SU-DHL-6 (cell line): ENCODE data around the gene HSD17B12.

Experiments used
- H2AFZ ChIP-seq: fragments of 200-600 bp; sonication (generic); 2 replicates; pipeline ENCODE4 v1.6.1; 2014; ENCODE audit warnings: low read depth, mild to moderate bottlenecking, moderate library complexity, mixed read lengths, antibody characterized with exemption, low read length; ENCODE audit not compliant: severe bottlenecking
- H3F3A ChIP-seq: fragments of 200-600 bp; shearing (Covaris generic); 2 replicates; pipeline ENCODE4 v1.6.0; 2016; ENCODE audit warnings: antibody characterized with exemption, mild to moderate bottlenecking; ENCODE audit not compliant: insufficient read depth
- H3K27ac ChIP-seq: fragments of 200-600 bp; sonication (generic); 2 replicates; pipeline ENCODE4 v1.5.1; 2016; ENCODE audit warnings: low read depth, mild to moderate bottlenecking, low read length, moderate library complexity, mixed read lengths
- H3K27me3 ChIP-seq: fragments of 200-600 bp; sonication (generic), shearing (Covaris generic); 2 replicates; pipeline ENCODE4 v1.6.0; 2014; ENCODE audit warnings: mild to moderate bottlenecking, low read length
- H3K36me3 ChIP-seq: fragments of 200-600 bp; sonication (generic); 2 replicates; pipeline ENCODE4 v1.6.1; 2014; ENCODE audit warnings: mild to moderate bottlenecking, low read length, mixed read lengths
- H3K4me2 ChIP-seq: fragments of 300-600, 200-600 bp; shearing (Covaris generic), sonication (generic); 2 replicates; pipeline ENCODE4 v1.6.0; 2014; ENCODE audit warnings: low read length, low read depth, mild to moderate bottlenecking; ENCODE audit not compliant: poor library complexity, severe bottlenecking
- H3K4me3 ChIP-seq: fragments of 200-600 bp; sonication (generic); 2 replicates; pipeline ENCODE4 v1.5.1; 2014; ENCODE audit warnings: antibody characterized with exemption, low read length, mild to moderate bottlenecking, mixed read lengths; ENCODE audit not compliant: insufficient read depth, poor library complexity, severe bottlenecking
- H3K79me2 ChIP-seq: fragments of 200-600 bp; sonication (generic); 2 replicates; pipeline ENCODE4 v1.6.1; 2014; ENCODE audit warnings: mild to moderate bottlenecking, low read length, moderate library complexity; ENCODE audit not compliant: insufficient read depth
- H3K9ac ChIP-seq: fragments of 200-600 bp; sonication (generic); 2 replicates; pipeline ENCODE4 v1.7.0; 2014; ENCODE audit warnings: mild to moderate bottlenecking, low read length
- H3K9me2 ChIP-seq: fragments of 200-600 bp; sonication (generic); replicated peaks from 2 replicates; pipeline ENCODE4 v1.6.1; 2014; ENCODE audit warnings: low read length; ENCODE audit not compliant: insufficient read depth
- H3K9me3 ChIP-seq: fragments of 200-600 bp; sonication (generic); 2 replicates; pipeline ENCODE4 v1.6.1; 2014; ENCODE audit warnings: low read length, mixed read lengths; ENCODE audit not compliant: insufficient read depth
- H4K20me1 ChIP-seq: fragments of 200-600 bp; sonication (generic); 2 replicates; pipeline ENCODE4 v1.6.1; 2014; ENCODE audit warnings: low read depth, mild to moderate bottlenecking, antibody characterized with exemption, low read length, moderate library complexity, mixed read lengths
- EZH2phosphoT487 ChIP-seq: fragments of 200-600 bp; sonication (generic), shearing (Covaris generic); conservative IDR thresholded peaks from 2 replicates; pipeline ENCODE4 v1.6.1; 2018; ENCODE audit warnings: mild to moderate bottlenecking, antibody characterized with exemption, low read length, moderate library complexity, mixed read lengths
- TF ChIP-seq, protein P1 (sequence below): fragments of 200-600 bp; sonication (generic); IDR thresholded peaks from one replicate; pipeline ENCODE4 v1.5.1; 2017; ENCODE audit warnings: antibody characterized with exemption, mild to moderate bottlenecking, low read length, moderate library complexity; ENCODE audit not compliant: insufficient read depth, poor library complexity, severe bottlenecking

The HSD17B12 gene

DNA sequence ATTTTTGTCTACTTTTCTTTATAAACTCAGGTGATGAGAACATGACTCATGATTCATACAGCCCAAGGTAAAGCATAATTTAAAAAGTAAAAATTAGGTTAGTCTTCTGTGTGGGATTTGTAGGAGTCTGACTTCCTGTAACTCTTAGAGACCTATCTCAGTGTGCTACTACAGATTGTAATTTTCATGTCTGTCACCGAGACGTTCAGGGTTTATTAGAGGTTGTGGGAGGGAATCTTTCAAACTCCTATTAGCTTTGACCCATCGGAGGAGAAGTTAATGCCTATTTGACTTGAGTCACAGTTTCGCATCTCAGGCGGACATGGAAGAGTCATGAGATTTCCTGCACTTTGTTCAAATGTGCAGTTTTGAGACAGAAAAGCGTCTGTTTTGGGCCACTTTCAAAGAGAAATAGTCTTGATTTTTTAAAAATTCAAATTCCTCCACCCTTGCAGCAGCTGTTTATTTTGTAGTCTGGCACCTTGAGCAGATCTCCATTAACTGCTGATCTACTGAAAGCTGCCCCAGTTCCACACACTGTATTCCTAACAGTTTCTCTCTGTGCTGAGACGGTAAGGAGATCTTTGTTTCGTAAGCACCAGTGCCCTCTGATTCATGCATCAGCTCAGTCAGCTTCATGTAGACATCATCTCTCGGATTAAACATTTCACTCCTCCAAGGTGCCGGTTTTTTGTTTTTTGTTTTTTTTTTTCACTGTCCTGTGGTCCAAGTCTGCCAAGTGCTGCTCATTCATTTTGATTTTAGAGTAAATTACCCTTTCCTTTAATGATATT lies 224.4 kb downstream of the HSD17B12 start:
- TF ChIP-seq EZH2phosphoT487, result no peak
- TF ChIP-seq, protein P1, sequence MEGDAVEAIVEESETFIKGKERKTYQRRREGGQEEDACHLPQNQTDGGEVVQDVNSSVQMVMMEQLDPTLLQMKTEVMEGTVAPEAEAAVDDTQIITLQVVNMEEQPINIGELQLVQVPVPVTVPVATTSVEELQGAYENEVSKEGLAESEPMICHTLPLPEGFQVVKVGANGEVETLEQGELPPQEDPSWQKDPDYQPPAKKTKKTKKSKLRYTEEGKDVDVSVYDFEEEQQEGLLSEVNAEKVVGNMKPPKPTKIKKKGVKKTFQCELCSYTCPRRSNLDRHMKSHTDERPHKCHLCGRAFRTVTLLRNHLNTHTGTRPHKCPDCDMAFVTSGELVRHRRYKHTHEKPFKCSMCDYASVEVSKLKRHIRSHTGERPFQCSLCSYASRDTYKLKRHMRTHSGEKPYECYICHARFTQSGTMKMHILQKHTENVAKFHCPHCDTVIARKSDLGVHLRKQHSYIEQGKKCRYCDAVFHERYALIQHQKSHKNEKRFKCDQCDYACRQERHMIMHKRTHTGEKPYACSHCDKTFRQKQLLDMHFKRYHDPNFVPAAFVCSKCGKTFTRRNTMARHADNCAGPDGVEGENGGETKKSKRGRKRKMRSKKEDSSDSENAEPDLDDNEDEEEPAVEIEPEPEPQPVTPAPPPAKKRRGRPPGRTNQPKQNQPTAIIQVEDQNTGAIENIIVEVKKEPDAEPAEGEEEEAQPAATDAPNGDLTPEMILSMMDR, result no peak

DNA sequence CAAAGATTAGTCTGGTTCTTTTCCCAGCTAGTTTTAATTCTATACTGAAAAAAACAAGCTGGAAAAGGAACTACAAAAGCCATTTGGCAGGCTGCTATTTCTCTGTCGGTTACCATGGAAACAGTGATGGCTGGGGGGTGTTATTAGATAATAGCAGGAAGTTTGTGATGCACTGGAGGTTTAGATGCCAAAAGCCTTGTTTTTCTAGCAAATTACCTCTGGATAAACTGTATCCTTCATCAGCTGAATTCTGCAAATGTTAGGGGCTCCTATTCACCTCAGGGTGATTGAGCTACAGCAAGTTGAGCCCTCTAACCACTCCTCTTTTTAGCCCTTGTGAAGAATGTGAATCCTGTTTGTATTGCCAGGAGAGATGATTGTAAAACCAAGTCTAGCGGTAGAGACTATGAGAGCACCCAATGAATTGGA lies 225.3 kb downstream of the HSD17B12 start:
- Histone ChIP-seq H2AFZ (no peak overlapping the region), H3K79me2 (no peaks in the 10 kb centered on the region), H4K20me1 (no peaks in the 10 kb centered on the region), H3K9ac (no peak overlapping the region), H3F3A (no peaks in the 10 kb centered on the region), H3K36me3 (no peaks in the 10 kb centered on the region), H3K27me3 (no peaks in the 10 kb centered on the region; the same call in 1 of the 2 replicates), H3K4me3 (no peak overlapping the region), H3K27ac (no peak overlapping the region), H3K9me2 (no peaks in the 10 kb centered on the region), H3K4me2 (no peak overlapping the region), H3K9me3 (no peaks in the 10 kb centered on the region)
- TF ChIP-seq, protein P1, result no peak
- TF ChIP-seq EZH2phosphoT487, result no peak

More for the DNA sequence above, 224.4 kb downstream of the HSD17B12 start:
- no peak overlapping the region for H3K27ac ChIP-seq
- H3K36me3 ChIP-seq, result no peaks in the 10 kb centered on the region
- H4K20me1 ChIP-seq, result no peaks in the 10 kb centered on the region
- H3K9me2 ChIP-seq, result no peaks in the 10 kb centered on the region
- H2AFZ ChIP-seq, result no peak overlapping the region
- no peak overlapping the region for H3K4me2 ChIP-seq
- no peak overlapping the region for H3K4me3 ChIP-seq
- H3K27me3 ChIP-seq, result no peaks in the 10 kb centered on the region
- H3F3A ChIP-seq, result no peaks in the 10 kb centered on the region
- no peaks in the 10 kb centered on the region for H3K9me3 ChIP-seq
- H3K9ac ChIP-seq, result no peak overlapping the region
- no peaks in the 10 kb centered on the region for H3K79me2 ChIP-seq
